Measurements from ENCODE around the gene ROR2.

GRCh38 chr9:91723420-91724067 lies 226.5 kb downstream of the ROR2 start:
- TF ChIP-seq, protein P1, sequence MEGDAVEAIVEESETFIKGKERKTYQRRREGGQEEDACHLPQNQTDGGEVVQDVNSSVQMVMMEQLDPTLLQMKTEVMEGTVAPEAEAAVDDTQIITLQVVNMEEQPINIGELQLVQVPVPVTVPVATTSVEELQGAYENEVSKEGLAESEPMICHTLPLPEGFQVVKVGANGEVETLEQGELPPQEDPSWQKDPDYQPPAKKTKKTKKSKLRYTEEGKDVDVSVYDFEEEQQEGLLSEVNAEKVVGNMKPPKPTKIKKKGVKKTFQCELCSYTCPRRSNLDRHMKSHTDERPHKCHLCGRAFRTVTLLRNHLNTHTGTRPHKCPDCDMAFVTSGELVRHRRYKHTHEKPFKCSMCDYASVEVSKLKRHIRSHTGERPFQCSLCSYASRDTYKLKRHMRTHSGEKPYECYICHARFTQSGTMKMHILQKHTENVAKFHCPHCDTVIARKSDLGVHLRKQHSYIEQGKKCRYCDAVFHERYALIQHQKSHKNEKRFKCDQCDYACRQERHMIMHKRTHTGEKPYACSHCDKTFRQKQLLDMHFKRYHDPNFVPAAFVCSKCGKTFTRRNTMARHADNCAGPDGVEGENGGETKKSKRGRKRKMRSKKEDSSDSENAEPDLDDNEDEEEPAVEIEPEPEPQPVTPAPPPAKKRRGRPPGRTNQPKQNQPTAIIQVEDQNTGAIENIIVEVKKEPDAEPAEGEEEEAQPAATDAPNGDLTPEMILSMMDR (conservative IDR thresholded peaks at IDR 0.05; ENCODE audit: low read depth, low read length): no peak
- no peak for TF ChIP-seq EZH2 (IDR thresholded peaks at IDR 0.05; ENCODE audit: low read length, unreplicated experiment)

All from PC-3 (cell line).